Activated gamma-delta T cell treated with Interleukin-2 at 50 U/mL for 16 hours (primary cell): Measurements from ENCODE around the gene ACAP3.
A peak's percentile ranks its signal among the peaks of the same experiment; 100 is the strongest.

ENCODE experiments used
- DNase-seq: peaks from one replicate; pipeline ENCODE4 v3.0.0-alpha.2; 2020

The ACAP3 gene

GRCh38 chr1:1307923-1308755 lies at the start of gene ACAP3, which contains the start of gene PUSL1:
TSS of gene ACAP3 (minus strand) at chr1:1307930. CDS start at chr1:1307815, 115 bp downstream.
TSS of gene PUSL1 (plus strand) at chr1:1308597. CDS start at chr1:1308644, 47 bp downstream.
- peak; percentile 84 for DNase-seq

DNA sequence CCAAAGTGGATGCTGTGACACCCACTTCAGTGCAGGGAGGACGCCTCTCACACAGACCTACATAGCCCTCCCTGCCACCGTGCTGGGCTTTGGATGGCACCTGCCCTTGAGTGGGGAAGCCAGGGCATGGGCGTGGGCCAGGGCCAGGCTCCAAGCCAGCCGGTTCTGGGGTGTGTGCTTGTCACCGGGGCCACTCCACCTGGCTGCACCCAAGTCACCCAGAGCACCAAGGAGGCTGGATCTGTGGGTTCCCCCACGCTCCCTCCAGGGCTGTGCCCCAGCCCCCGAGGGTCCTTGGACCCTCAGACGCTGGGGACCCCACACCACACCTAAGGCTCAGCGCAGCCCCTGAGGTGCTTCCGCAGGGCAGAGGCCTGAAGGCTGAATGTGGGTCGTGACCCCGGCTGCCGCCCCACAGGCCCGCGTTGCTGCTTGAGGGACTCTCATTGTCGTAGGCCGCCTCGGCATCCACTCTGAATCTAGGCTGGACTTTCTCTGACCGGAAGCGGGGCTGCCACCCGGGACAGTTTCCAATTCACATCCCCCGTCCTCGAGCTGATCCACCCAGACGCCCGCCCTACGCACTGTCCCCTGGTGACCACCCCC lies 49.2 kb upstream of the ACAP3 start:
- DNase-seq, result no peak

GRCh38 chr1:1356166-1356795 lies 48.6 kb upstream of the ACAP3 start:
- no peak for DNase-seq

DNA sequence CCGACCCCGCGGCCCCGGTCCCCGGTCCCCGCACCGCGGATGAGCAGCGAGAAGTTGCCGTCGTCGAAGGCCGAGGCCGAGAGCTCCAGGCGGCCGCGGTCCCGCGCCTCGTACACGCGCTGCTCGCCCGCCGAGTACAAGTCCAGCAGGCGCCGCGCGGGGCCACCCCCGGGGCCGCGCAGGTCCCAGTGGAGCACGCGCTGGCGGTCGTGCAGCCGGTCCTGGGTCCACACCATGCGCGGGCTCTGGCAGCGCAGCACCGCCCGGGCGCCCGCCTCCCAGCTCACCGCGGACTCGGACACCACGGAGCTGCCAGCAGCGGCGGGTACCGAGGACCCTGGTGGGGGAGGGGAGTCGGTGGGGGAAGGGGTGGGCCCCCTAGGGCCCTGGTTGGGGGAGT lies 47.7 kb upstream of the ACAP3 start:
- DNase-seq, result no peak

DNA sequence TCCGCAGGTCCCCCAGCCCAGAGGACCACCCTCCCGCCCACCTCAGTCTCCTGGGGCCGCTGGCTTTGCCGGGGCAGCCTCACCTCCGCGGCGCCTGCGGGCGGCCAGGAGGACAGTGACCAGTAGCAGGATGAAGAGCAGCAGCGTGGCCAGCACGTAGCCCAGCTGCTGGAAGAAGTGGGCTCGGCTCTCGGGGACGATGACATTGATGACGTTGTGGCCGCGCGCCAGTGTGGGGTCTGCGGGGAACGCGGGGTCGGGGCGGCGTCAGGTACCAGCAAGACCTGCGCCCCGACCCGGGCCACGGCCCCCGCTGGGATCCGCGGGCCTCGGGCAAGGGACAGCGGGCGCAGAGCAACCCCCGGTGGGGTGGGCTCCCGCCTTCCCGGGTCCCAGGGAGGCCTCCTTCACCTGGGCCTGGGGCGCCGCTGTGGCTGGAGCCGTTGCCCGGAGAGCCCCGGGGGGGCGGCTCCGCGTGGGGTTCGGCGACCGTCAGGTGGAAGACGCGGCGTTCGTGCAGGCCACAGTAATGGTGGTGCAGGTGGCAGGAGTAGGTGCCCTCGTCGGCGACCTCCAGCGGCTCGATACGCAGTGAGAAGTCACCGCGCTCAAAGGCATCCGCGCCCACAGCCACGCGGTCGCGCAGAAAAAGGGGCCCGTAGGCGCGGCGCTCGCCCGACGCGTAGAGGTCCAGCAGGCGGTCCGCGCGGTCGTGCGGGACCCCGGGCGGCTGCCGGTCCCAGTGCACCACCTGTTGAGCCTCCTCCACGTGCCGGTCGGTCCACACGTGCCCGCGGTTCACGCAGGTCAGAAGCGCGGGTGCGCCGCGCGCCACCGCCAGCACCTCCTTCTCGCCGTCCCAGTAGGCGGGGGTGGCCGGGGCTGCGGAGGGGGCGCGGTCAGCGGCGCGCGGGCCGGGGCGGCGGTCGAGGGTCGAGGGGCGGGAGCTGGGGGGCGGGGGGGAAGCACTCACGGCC lies 46.8 kb upstream of the ACAP3 start:
- DNase-seq, result no peak

- no peak for DNase-seq
These were observed 45.8 kb upstream of the ACAP3 start for GRCh38 chr1:1353389-1354151.

DNA sequence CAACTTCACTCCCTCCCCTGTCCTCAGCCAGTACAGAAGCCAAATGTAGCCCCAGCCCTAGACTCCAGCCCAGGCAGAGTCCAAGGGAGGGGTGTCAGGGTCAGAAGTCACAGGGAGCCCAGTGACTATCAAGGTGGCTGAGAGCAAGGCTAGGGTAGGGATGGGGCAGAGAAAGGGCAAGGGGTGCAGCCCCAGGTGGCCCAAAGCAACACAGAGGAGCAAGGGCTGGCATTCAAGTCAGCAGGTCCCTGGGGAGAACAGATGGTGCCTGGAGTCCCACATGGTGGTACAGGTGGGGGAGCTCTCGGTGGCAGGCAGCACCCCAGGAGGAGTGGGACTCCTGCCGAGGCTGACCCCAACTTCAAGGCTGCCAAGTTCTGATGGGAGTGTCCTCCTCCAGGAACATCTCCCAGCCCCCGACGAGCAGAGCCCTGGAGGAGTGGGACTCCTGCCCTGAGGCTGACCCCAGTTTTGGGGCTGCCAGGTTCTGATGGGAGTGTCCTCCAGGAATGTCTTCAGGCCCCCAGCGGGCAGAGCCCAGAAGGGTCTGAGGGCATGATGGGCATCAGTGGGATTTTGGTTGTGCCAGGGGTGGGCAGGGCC lies 45.2 kb upstream of the ACAP3 start:
- no peak for DNase-seq

- DNase-seq, result no peak
These were observed 44.0 kb upstream of the ACAP3 start for GRCh38 chr1:1351511-1352427.

- peak; percentile 72 for DNase-seq
These were observed 41.7 kb upstream of the ACAP3 start, which contains the start of gene DVL1 for GRCh38 chr1:1349256-1350012. TSS of gene DVL1 (minus strand) at chr1:1349418. CDS start at chr1:1349065, 353 bp downstream.

DNA sequence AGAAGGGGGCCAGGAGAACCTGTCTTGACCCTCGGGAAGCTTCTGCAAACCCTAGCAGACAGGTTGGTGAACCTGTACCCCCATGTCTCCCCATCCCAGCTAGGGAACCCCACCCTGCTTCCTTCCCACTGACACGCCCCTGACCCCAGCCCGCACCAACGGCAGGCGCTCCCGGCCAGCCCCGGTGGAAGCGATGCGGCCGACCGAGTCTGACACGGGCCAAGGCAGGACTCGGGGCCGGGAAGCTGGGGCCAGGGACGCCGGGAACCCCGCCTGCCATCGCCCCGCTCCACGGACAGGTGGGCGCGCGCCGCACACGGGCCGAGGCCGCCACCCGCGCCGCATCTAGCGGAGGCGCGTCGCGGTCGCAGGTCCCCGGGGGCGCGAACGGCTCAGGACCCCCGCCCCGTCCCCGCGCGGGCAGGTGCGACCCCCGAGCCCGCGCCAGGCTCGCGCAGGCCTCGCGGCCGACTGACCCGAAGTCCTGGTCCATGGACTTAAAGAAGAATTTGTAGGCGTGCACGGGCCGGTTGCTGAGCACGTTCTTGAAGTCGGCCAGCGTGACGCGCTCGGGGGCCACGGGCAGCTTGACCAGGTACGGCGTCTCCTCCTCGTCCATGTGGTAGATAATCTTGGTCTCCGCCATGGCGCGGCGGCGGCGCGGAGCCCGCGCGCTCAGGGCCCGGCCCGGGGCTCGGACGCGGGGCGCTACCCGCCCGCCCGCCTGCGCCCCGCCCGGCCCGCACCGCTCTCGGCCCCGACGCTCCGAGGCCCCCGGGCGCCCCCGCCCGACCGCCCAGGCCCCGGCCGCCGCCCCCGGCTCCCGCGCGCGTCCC lies 40.9 kb upstream of the ACAP3 start:
- DNase-seq, result no peak

GRCh38 chr1:1347663-1348419 lies 40.1 kb upstream of the ACAP3 start:
- no peak for DNase-seq

GRCh38 chr1:1347026-1347595 lies 39.4 kb upstream of the ACAP3 start:
- no peak for DNase-seq

- no peak for DNase-seq
These were observed 38.8 kb upstream of the ACAP3 start for GRCh38 chr1:1346501-1346890.

GRCh38 chr1:1345860-1346500 lies 38.2 kb upstream of the ACAP3 start:
- no peak for DNase-seq

DNA sequence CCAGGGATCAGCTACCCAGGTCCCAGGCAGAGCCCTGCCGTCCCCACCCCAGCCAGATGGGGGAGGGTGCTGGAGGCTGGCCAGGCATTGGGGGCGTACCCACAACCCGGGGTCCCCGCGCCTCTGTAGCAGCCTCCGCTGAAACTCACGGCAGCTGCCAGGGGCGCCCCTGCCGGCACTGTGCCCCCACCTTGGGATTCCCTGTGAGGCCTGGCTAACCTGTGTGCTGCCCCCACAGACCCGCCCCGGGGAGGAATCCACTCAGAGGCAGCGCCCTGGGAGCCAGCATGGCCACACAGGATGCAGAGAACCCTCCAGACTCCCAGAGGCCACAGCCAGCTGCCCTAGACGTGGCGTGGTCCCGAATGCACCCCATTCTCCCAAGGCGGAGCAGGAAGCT lies 37.7 kb upstream of the ACAP3 start:
- no peak for DNase-seq

- DNase-seq, result no peak
These were observed 37.1 kb upstream of the ACAP3 start for GRCh38 chr1:1344655-1345361.
